SK-N-MC (cell line): ENCODE results near the gene GPC6.

Source experiments
- EZH2 ChIP-seq: fragments of 200-600 bp; sonication (generic); IDR thresholded peaks from one replicate; pipeline ENCODE4 v1.6.1; 2017; ENCODE audit warnings: antibody characterized with exemption
- FOXP2 ChIP-seq: optimal IDR thresholded peaks from 2 replicates; pipeline ENCODE3; 2011; ENCODE audit warnings: mild to moderate bottlenecking, moderate library complexity; ENCODE audit not compliant: insufficient read depth; ENCODE audit errors: extremely low read length, control extremely low read depth
- POLR2AphosphoS5 ChIP-seq: IDR thresholded peaks from 2 replicates; pipeline ENCODE4 v1.6.1; 2012; ENCODE audit warnings: mild to moderate bottlenecking, low read depth, low read length, borderline replicate concordance

DNA sequence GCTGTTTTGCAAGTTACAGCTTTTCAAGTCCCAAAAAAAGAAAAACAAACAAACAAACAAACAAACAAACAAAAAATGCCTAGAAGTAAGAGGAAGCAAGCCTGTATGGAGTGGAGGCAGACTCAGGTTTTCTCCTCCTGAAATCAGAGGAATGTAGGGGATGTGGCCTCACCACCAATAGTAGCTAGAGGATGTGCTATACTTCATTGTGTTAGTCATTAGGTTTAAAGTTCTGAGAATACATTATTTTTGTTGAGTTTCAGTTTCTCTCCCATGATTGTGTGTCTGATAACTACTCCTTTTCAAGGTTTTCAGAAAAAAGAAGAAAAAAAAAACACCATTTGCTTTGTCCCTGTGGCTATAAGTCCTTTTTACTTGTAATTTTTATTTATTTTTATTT, 524.5 kb downstream of the GPC6 start:
- TF ChIP-seq POLR2AphosphoS5 (no peak), EZH2 (no peak), FOXP2 (no peak)
